NB4 (cell line): Measurements from ENCODE around the gene ATXN2.

Source experiments
- DNase-seq: peaks from one replicate; pipeline ENCODE4 v3.0.0; 2010; ENCODE audit warnings: low read depth
- H3K4me3 ChIP-seq: one replicate; pipeline ENCODE4 v1.5.1; 2011; ENCODE audit warnings: mild to moderate bottlenecking, low read depth, low read length, moderate library complexity
- CTCF ChIP-seq: IDR thresholded peaks from one replicate; pipeline ENCODE4 v1.5.1; 2012; ENCODE audit warnings: low read depth, low read length
- MAX ChIP-seq: IDR thresholded peaks from 2 replicates; pipeline ENCODE4 v1.6.1; 2011; ENCODE audit warnings: low read depth, low read length
- MYC ChIP-seq: IDR thresholded peaks from 2 replicates; pipeline ENCODE4 v1.6.1; 2011; ENCODE audit warnings: low read depth, low read length
- POLR2A ChIP-seq: IDR thresholded peaks from 2 replicates; pipeline ENCODE4 v1.6.1; 2011; ENCODE audit warnings: mild to moderate bottlenecking; ENCODE audit not compliant: insufficient read length; ENCODE audit errors: extremely low read depth

ATXN2 gene

GRCh38 chr12:111546758-111547383 is 52.2 kb downstream of the ATXN2 start:
- no peak overlapping the region for H3K4me3 ChIP-seq
- DNase-seq: no peak
- no peak for TF ChIP-seq CTCF
- TF ChIP-seq POLR2A: no peak
- no peak for TF ChIP-seq MYC
- no peak for TF ChIP-seq MAX

GRCh38 chr12:111546171-111546570 is 52.9 kb downstream of the ATXN2 start:
- TF ChIP-seq MAX (no peak), POLR2A (no peak), MYC (no peak), CTCF (no peak)
- H3K4me3 ChIP-seq: no peak overlapping the region
- no peak for DNase-seq

- no peak for TF ChIP-seq MYC
- TF ChIP-seq MAX: no peak
- TF ChIP-seq POLR2A: no peak
- no peak for TF ChIP-seq CTCF
Observed at GRCh38 chr12:111544032-111544431, 55.1 kb downstream of the ATXN2 start.

GRCh38 chr12:111532751-111533150 is 66.4 kb downstream of the ATXN2 start:
- no peak for DNase-seq
- no peak overlapping the region for H3K4me3 ChIP-seq
- TF ChIP-seq CTCF: no peak
- TF ChIP-seq MAX: no peak
- no peak for TF ChIP-seq MYC
- TF ChIP-seq POLR2A: no peak

More at GRCh38 chr12:111544032-111544431, 55.1 kb downstream of the ATXN2 start:
- DNase-seq: no peak
- H3K4me3 ChIP-seq: no peak overlapping the region

GRCh38 chr12:111529424-111530368 is 69.4 kb downstream of the ATXN2 start:
- peak; percentile 81 for DNase-seq
- H3K4me3 ChIP-seq: no peak overlapping the region
- TF ChIP-seq CTCF (peak; percentile 90), MAX (no peak)
